ENCODE measurements around the gene PCYOX1L. TPM values are rescaled to one million over a fixed set of nuclear protein-coding genes. Genes with fewer than 3 reads are reported as not detected.

Gene PCYOX1L
- total RNA-seq, 1 experiment from 2014 or later: 15.9 TPM

GRCh38 chr5:149376104-149376503 lies 18.3 kb downstream of the PCYOX1L start:
- Histone ChIP-seq H3K79me2 (ENCODE audit: insufficient read depth, low read length) (no peaks in the 10 kb centered on the region), H3K4me1 (ENCODE audit: control insufficient read depth in 1 of 2, insufficient read depth in 2 of 2, low read length in 2 of 2) (no peaks in the 10 kb centered on the region), H3K27me3 (ENCODE audit: insufficient read depth, low read length) (no peaks in the 10 kb centered on the region), H2AFZ (ENCODE audit: low read depth, low read length, poor library complexity, severe bottlenecking) (no peak overlapping the region), H3K4me2 (ENCODE audit: low read length) (no peak overlapping the region), H3K9me3 (ENCODE audit: control insufficient read depth in 1 of 2, insufficient read depth in 1 of 2, low read depth in 1 of 2, low read length in 2 of 2) (no peaks in the 10 kb centered on the region), H3K4me3 (replicated peaks in 1 of 2; ENCODE audit: low read depth in 1 of 2, low read length in 2 of 2) (no peak overlapping the region), H3K27ac (ENCODE audit: low read depth, low read length) (no peak overlapping the region), H3K36me3 (ENCODE audit: control insufficient read depth in 1 of 2, insufficient read depth in 2 of 2, low read length in 2 of 2) (no peaks in the 10 kb centered on the region), H4K20me1 (ENCODE audit: insufficient read depth) (no peaks in the 10 kb centered on the region), H3K9ac (ENCODE audit: low read length) (no peak overlapping the region), H3K9me2 (ENCODE audit: insufficient read depth) (no peaks in the 10 kb centered on the region)
- ATAC-seq: no peak
- intact Hi-C loops (cut with micrococcal nuclease): no loop called here
- no TSS peak for BruUV-seq (replicated peaks)
- TF ChIP-seq YY1 (IDR thresholded peaks at IDR 0.05; ENCODE audit: extremely low read depth, insufficient replicate concordance, low read depth, low read length): no peak
- no peak for DNase-seq (ENCODE audit: low read depth, low spot score)
- ChIA-PET RAD21 (ENCODE audit: low non-redundant PET in 1 of 2, low total read pairs in 2 of 2, uncharacterized antibody in 2 of 2, unreplicated experiment in 2 of 2) (no interaction called here), POLR2A (no interaction called here), CTCF (interaction anchor here (1.5 kb wide), 1 partner anchor 8 kb away, joined by 4 read pairs; no protein-coding TSS in a partner anchor)

DNA sequence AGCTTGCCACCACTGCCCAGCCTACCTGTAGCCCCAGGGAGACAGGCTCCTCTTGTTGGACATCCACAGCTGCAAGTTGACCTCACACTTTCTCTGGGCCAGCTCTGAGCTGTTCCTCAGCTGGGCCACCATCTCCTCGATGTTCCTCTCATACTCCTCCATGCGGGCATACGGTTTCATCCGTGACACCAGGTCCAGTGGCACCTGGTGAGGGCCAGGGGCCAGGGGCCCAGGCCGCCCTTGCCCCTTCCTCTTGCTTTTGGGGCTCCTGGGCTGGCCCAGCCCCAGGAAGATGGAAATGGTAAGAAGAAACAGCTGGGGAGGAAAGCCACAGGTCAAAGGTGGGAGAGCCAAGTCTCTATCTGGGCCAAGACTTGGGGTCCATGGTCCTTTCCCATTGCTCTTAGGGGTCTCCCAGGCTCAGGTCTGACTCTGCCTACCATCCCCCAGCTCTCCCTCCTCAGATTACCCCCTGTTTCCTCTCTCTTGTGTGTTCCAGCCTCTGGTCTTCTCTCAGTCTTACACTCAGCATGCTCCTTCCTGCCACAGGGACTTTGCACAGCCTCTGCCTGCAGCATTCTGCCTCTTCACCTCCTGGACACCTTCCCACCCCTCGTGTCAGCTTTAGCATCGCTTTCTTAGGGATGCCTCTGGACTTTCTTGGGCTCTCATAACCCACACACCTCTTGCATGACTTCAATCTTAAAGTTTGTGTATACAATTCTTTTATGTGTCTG lies 19.0 kb downstream of the PCYOX1L start:
- DNase-seq (ENCODE audit: low read depth, low spot score) (no peak), ATAC-seq (no peak)
- Histone ChIP-seq H3K36me3 (ENCODE audit: control insufficient read depth in 1 of 2, insufficient read depth in 2 of 2, low read length in 2 of 2) (no peaks in the 10 kb centered on the region), H3K4me2 (ENCODE audit: low read length) (no peak overlapping the region), H4K20me1 (ENCODE audit: insufficient read depth) (no peaks in the 10 kb centered on the region), H3K4me3 (replicated peaks in 1 of 2; ENCODE audit: low read depth in 1 of 2, low read length in 2 of 2) (no peak overlapping the region), H3K79me2 (ENCODE audit: insufficient read depth, low read length) (no peaks in the 10 kb centered on the region), H3K4me1 (ENCODE audit: control insufficient read depth in 1 of 2, insufficient read depth in 2 of 2, low read length in 2 of 2) (peaks cover 0 to 3% of the 10 kb centered on the region in 2 experiments; a peak in 2 of 4 replicates), H3K9me2 (ENCODE audit: insufficient read depth) (no peaks in the 10 kb centered on the region), H3K27ac (ENCODE audit: low read depth, low read length) (no peak overlapping the region), H3K27me3 (ENCODE audit: insufficient read depth, low read length) (no peaks in the 10 kb centered on the region), H3K9ac (ENCODE audit: low read length) (no peak overlapping the region), H2AFZ (ENCODE audit: low read depth, low read length, poor library complexity, severe bottlenecking) (no peak overlapping the region), H3K9me3 (ENCODE audit: control insufficient read depth in 1 of 2, insufficient read depth in 1 of 2, low read depth in 1 of 2, low read length in 2 of 2) (no peaks in the 10 kb centered on the region)
- TF ChIP-seq SP1 (IDR thresholded peaks at IDR 0.05; ENCODE audit: low read depth): no peak
- intact Hi-C loops (cut with micrococcal nuclease): no loop called here
- CTCF ChIA-PET: interaction anchor here (0.7 to 1.5 kb wide), 2 partner anchors 9 kb away, joined by 3 to 4 read pairs; no protein-coding TSS in a partner anchor
- POLR2A ChIA-PET: no interaction called here
- BruUV-seq (replicated peaks): no TSS peak
- RAD21 ChIA-PET (ENCODE audit: low non-redundant PET in 1 of 2, low total read pairs in 2 of 2, uncharacterized antibody in 2 of 2, unreplicated experiment in 2 of 2): no interaction called here
